ENCODE data around the gene PRDX5.

PRDX5 gene

DNA sequence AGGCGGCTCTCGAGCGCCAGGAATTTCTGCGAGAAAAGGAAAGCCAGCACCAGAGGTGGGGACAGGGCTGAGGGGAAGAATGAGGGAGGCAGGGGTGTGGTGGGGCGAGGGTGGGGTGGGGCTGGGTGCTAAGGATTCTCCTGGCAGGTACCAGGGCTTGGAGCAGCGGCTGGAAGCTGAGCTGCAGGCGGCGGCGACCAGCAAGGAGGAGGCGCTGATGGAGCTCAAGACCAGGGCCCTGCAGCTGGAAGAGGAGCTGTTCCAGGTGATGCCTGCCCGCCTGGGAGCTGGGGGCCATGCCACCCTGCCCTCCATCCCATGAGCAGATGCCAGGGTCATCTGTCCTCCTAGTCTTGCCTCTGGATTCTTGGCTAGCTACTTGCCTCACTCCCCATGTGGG is 31.5 kb downstream of the PRDX5 start:
- DNase-seq = no peak

DNA sequence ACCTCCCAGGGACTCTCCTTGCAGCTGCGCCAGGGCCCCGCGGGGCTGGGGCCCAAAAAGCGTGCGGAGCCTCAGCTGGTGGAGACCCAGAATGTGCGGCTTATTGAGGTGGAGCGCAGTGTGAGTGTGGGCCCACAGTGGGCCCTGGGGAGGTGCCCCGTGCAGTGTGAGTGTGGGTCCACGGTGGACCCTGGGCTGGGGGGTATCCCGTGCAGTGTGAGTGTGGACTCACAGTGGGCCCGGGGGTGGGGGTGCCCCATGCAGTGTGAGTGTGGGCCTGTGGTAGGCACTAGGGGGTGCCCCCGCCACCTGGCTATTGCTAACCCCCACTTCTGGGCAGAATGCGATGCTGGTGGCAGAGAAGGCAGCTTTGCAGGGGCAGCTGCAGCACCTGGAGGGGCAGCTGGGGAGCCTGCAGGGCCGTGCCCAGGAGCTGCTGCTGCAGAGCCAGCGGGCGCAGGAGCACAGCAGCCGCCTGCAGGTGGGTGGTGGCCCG is 33.3 kb downstream of the PRDX5 start:
- DNase-seq = no peak

GRCh38 chr11:64352099-64352994 is 34.4 kb downstream of the PRDX5 start:
- DNase-seq = no peak

- no peak for DNase-seq
Measured at GRCh38 chr11:64352995-64353714, 35.2 kb downstream of the PRDX5 start.

GRCh38 chr11:64353715-64354506 is 36.0 kb downstream of the PRDX5 start:
- DNase-seq = no peak

- peak; percentile 24 for DNase-seq
Measured at GRCh38 chr11:64355078-64355940, 37.4 kb downstream of the PRDX5 start.

- peak; percentile 23 for DNase-seq
Measured at GRCh38 chr11:64356498-64357411, 38.8 kb downstream of the PRDX5 start.

DNA sequence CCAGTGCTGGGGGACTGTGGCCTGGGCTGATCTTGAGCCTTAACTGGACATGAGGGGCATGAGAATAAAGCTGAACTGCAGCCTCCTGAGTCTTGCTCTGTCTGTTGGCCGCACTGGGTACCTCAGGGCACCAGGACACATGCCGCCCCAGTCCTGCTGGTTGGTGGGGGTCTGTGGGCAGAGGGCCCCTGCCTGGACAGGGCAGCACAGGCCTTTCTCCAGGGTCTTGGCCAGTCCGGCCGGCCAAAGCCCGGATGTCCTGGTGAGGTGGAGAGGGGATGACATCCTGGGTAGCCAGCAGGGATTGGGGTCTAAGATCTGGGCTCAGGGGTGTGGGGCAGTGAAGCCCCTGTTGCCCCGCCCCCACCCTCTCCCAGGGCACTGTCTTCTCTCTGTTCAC is 39.5 kb downstream of the PRDX5 start:
- no peak for DNase-seq

GRCh38 chr11:64357904-64358535 is 40.1 kb downstream of the PRDX5 start:
- DNase-seq = no peak

- no peak for DNase-seq
Measured at GRCh38 chr11:64358536-64358906, 40.6 kb downstream of the PRDX5 start.

DNA sequence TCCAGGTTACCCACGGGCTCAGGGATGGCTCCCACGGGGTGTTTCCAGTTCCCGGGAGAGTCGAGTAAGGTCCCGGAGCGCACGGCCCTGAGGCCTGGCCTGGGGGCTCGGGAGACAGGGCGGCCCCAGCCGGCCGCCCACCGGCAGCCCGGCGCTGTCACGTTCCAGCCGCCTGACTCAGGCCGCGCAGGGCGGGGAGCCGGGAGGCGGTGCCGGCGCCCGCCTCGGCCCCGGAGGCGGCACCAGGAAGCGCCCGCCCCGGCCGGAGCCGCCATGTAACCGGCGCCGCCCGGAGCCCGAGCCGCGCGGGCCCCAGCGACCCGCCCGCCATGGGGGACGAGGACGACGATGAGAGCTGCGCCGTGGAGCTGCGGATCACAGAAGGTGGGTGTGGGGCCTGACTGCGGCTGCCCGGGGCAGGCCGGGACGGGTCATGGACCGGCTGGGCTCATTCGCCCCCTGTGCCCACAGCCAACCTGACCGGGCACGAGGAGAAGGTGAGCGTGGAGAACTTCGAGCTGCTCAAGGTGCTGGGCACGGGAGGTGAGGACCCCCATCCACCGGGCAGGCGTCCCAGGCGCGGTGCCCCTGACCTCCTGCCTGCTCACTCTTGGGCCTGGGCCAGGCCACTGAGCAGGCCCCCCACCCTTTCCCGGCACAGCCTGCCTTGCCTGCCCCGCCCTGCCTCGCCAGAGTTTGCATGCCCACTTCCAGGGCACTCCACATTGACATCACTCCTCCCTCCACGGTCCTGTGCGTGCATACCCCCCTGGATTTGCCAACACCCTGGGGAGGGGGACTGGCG is 41.2 kb downstream of the PRDX5 start, which contains the start of gene RPS6KA4:
Gene RPS6KA4, plus strand, starts transcription at position 256 of the 805 bp plus-strand sequence. Its CDS starts 74 bp downstream, at position 330.
- no peak for DNase-seq

DNA sequence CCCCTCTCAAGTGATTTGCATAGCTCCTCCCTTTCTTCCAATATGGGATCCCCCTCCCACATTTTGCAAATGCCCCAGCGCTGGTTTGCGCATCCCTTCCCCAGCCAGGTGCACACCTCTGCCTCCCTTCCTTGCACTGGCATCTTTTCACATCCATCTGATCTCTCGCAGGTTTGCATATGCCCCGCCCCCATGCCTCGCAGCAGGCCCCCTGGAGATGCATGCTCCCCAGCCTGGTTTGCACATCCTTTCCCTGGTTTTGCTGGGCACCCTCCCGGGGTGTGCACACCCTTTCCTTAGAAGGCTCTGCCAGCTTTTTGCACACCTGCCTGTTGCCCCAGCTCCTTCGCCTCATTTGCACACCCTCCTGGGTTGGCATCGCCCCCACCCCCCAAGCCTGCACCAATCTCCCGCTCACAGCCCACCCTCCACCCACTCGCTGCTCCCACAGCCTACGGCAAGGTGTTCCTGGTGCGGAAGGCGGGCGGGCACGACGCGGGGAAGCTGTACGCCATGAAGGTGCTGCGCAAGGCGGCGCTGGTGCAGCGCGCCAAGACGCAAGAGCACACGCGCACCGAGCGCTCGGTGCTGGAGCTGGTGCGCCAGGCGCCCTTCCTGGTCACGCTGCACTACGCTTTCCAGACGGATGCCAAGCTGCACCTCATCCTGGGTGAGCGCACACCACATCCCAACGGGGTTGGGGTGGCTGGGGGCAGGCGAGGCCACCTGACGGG is 42.0 kb downstream of the PRDX5 start:
- DNase-seq = no peak

GRCh38 chr11:64360448-64360921 is 42.6 kb downstream of the PRDX5 start:
- no peak for DNase-seq

- DNase-seq = no peak
Measured at GRCh38 chr11:64361659-64362058, 43.7 kb downstream of the PRDX5 start.

DNA sequence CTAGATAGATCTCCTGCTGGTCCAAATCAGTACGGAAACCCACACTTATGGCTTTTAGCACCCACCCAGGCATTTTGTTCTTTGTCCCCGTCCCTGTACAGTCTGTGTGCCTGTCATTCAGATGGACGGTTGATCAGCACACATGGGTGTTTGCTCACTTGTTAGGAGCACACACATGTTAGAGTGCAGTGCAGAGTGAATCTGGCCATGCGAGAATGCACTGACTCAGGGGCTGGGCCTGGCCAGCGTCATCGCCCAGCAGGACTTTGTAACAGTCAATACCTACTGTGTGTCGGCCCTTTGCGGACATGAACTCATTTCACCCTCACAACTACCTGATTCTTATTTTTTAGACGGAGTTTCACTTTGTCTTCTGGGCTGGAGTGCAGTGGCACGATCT is 44.4 kb downstream of the PRDX5 start:
- no peak for DNase-seq

DNA sequence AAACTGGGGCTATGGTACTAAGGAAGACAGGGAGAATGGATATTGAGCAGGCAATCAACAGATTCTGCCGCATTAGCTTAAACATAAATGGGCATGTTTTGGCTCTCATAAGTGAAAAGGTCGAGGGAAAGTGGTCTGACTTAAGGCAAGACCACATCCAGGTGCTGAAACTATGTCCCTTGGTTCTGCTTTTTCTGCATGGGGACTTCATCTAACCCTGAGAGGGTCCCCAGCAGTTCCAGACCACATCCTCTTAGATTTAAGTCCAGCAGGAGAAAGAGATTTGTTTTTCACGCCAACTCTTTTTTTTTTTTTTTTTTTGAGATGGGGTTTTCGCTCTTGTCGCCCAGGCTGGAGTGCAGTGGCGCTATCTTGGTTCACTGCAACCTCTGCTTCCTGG is 46.5 kb downstream of the PRDX5 start:
- no peak for DNase-seq

GRCh38 chr11:64364911-64365310 is 47.0 kb downstream of the PRDX5 start:
- no peak for DNase-seq

DNA sequence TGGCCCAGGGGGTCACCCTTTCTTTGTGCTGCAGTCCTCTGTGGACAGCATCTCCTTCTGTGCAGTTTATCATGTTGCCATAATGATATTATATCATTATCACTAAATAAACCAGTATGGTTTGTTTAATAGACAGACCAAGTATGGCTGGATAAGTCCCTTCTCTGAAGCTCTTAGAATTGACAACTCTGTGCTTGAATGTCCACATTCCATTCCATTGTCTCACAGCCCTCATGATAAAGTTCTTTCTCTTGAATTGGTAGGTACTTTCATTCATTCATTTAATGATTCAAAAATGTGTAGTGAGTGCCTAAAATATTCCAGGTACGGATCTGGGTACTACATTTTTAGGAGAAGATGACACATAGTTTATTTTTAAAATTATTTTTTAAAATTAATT is 48.8 kb downstream of the PRDX5 start:
- DNase-seq = no peak
